ENCODE measurements around the gene SGCA.

SGCA gene

GRCh38 chr17:50128441-50129352 is 37.1 kb upstream of the SGCA start:
- Histone ChIP-seq H3K9ac (ENCODE audit: low read length) (no peak overlapping the region), H3K4me1 (ENCODE audit: insufficient read depth, low read length) (peaks cover 9% of the 10 kb centered on the region), H3K4me3 (ENCODE audit: low read depth in 1 of 2, low read length in 2 of 2) (peak overlapping the region; percentile 16 to 18), H3K27me3 (ENCODE audit: control insufficient read depth in 1 of 2, insufficient read depth in 2 of 2, low read length in 2 of 2) (peaks cover 4 to 11% of the 10 kb centered on the region in 2 donors), H3K27ac (ENCODE audit: low read depth, low read length) (no peak overlapping the region), H3K9me3 (ENCODE audit: low read length) (no peaks in the 10 kb centered on the region), H3K36me3 (ENCODE audit: insufficient read depth, low read length) (no peaks in the 10 kb centered on the region)

- H3K4me1 ChIP-seq (ENCODE audit: insufficient read depth, low read length) = peaks cover 14% of the 10 kb centered on the region
- H3K36me3 ChIP-seq (ENCODE audit: insufficient read depth, low read length) = peaks cover under 1% of the 10 kb centered on the region
These were observed 36.5 kb upstream of the SGCA start for GRCh38 chr17:50129353-50129727.

GRCh38 chr17:50129728-50130558 is 35.9 kb upstream of the SGCA start, which contains the start of gene SAMD14:
SAMD14 (minus strand) TSS chr17:50130160; CDS start chr17:50124959, 5,201 bp downstream.
- H3K9ac ChIP-seq (ENCODE audit: low read length) = no peak within 1 kb of the TSS
- H3K4me3 ChIP-seq (ENCODE audit: low read depth in 1 of 2, low read length in 2 of 2) = peak within 1 kb of the TSS; percentile 25 to 27

More at GRCh38 chr17:50129353-50129727, 36.5 kb upstream of the SGCA start:
- H3K9me3 ChIP-seq (ENCODE audit: low read length) = no peaks in the 10 kb centered on the region
- peak overlapping the region in 1 of 2 donors; percentile 25 for H3K4me3 ChIP-seq (ENCODE audit: low read depth in 1 of 2, low read length in 2 of 2)
- no peak overlapping the region for H3K27ac ChIP-seq (ENCODE audit: low read depth, low read length)
- no peak overlapping the region for H3K9ac ChIP-seq (ENCODE audit: low read length)
- peaks cover 4 to 11% of the 10 kb centered on the region in 2 donors for H3K27me3 ChIP-seq (ENCODE audit: control insufficient read depth in 1 of 2, insufficient read depth in 2 of 2, low read length in 2 of 2)

GRCh38 chr17:50130559-50131305 is 35.1 kb upstream of the SGCA start:
- peaks cover 14% of the 10 kb centered on the region for H3K4me1 ChIP-seq (ENCODE audit: insufficient read depth, low read length)
- peaks cover 4 to 11% of the 10 kb centered on the region in 2 donors for H3K27me3 ChIP-seq (ENCODE audit: control insufficient read depth in 1 of 2, insufficient read depth in 2 of 2, low read length in 2 of 2)
- peak overlapping the region in 1 of 2 donors; percentile 27 for H3K4me3 ChIP-seq (ENCODE audit: low read depth in 1 of 2, low read length in 2 of 2)
- H3K36me3 ChIP-seq (ENCODE audit: insufficient read depth, low read length) = peaks cover 10% of the 10 kb centered on the region
- H3K9ac ChIP-seq (ENCODE audit: low read length) = no peak overlapping the region
- H3K27ac ChIP-seq (ENCODE audit: low read depth, low read length) = no peak overlapping the region
- H3K9me3 ChIP-seq (ENCODE audit: low read length) = no peaks in the 10 kb centered on the region

More at GRCh38 chr17:50129728-50130558, 35.9 kb upstream of the SGCA start, which contains the start of gene SAMD14:
- H3K4me1 ChIP-seq (ENCODE audit: insufficient read depth, low read length) = peaks cover 14% of the 10 kb centered on the region
- H3K27ac ChIP-seq (ENCODE audit: low read depth, low read length) = no peak within 1 kb of the TSS
- H3K27me3 ChIP-seq (ENCODE audit: control insufficient read depth in 1 of 2, insufficient read depth in 2 of 2, low read length in 2 of 2) = peaks cover 4 to 11% of the 10 kb centered on the region in 2 donors
- peaks cover 6% of the 10 kb centered on the region for H3K36me3 ChIP-seq (ENCODE audit: insufficient read depth, low read length)
- no peaks in the 10 kb centered on the region for H3K9me3 ChIP-seq (ENCODE audit: low read length)

GRCh38 chr17:50132104-50132794 is 33.6 kb upstream of the SGCA start:
- peaks cover 14% of the 10 kb centered on the region for H3K4me1 ChIP-seq (ENCODE audit: insufficient read depth, low read length)
- H3K27ac ChIP-seq (ENCODE audit: low read depth, low read length) = no peak overlapping the region
- H3K36me3 ChIP-seq (ENCODE audit: insufficient read depth, low read length) = peaks cover 17% of the 10 kb centered on the region
- no peak overlapping the region for H3K9ac ChIP-seq (ENCODE audit: low read length)
- H3K27me3 ChIP-seq (ENCODE audit: control insufficient read depth in 1 of 2, insufficient read depth in 2 of 2, low read length in 2 of 2) = peaks cover 4 to 11% of the 10 kb centered on the region in 2 donors
- H3K4me3 ChIP-seq (ENCODE audit: low read depth in 1 of 2, low read length in 2 of 2) = no peak overlapping the region
- H3K9me3 ChIP-seq (ENCODE audit: low read length) = no peaks in the 10 kb centered on the region

- Histone ChIP-seq H3K27me3 (ENCODE audit: control insufficient read depth in 1 of 2, insufficient read depth in 2 of 2, low read length in 2 of 2) (peaks cover 4 to 11% of the 10 kb centered on the region in 2 donors), H3K4me1 (ENCODE audit: insufficient read depth, low read length) (peaks cover 14% of the 10 kb centered on the region), H3K4me3 (ENCODE audit: low read depth in 1 of 2, low read length in 2 of 2) (no peak overlapping the region), H3K9me3 (ENCODE audit: low read length) (no peaks in the 10 kb centered on the region), H3K27ac (ENCODE audit: low read depth, low read length) (peak overlapping the region; percentile 30), H3K36me3 (ENCODE audit: insufficient read depth, low read length) (peaks cover 27% of the 10 kb centered on the region), H3K9ac (ENCODE audit: low read length) (no peak overlapping the region)
These were observed 32.6 kb upstream of the SGCA start for GRCh38 chr17:50133028-50133768.

GRCh38 chr17:50133769-50134099 is 32.1 kb upstream of the SGCA start:
- H3K27me3 ChIP-seq (ENCODE audit: control insufficient read depth in 1 of 2, insufficient read depth in 2 of 2, low read length in 2 of 2) = peaks cover 4 to 6% of the 10 kb centered on the region in 2 donors
- no peak overlapping the region for H3K9ac ChIP-seq (ENCODE audit: low read length)
- H3K27ac ChIP-seq (ENCODE audit: low read depth, low read length) = no peak overlapping the region
- peaks cover 32% of the 10 kb centered on the region for H3K36me3 ChIP-seq (ENCODE audit: insufficient read depth, low read length)
- no peaks in the 10 kb centered on the region for H3K9me3 ChIP-seq (ENCODE audit: low read length)
- no peak overlapping the region for H3K4me3 ChIP-seq (ENCODE audit: low read depth in 1 of 2, low read length in 2 of 2)
- peaks cover 14% of the 10 kb centered on the region for H3K4me1 ChIP-seq (ENCODE audit: insufficient read depth, low read length)

GRCh38 chr17:50134206-50135110 is 31.3 kb upstream of the SGCA start:
- no peak overlapping the region for H3K9ac ChIP-seq (ENCODE audit: low read length)
- H3K4me3 ChIP-seq (ENCODE audit: low read depth in 1 of 2, low read length in 2 of 2) = no peak overlapping the region
- H3K36me3 ChIP-seq (ENCODE audit: insufficient read depth, low read length) = peaks cover 39% of the 10 kb centered on the region
- peaks cover 2 to 4% of the 10 kb centered on the region in 2 donors for H3K27me3 ChIP-seq (ENCODE audit: control insufficient read depth in 1 of 2, insufficient read depth in 2 of 2, low read length in 2 of 2)
- H3K4me1 ChIP-seq (ENCODE audit: insufficient read depth, low read length) = peaks cover 14% of the 10 kb centered on the region
- no peak overlapping the region for H3K27ac ChIP-seq (ENCODE audit: low read depth, low read length)
- H3K9me3 ChIP-seq (ENCODE audit: low read length) = no peaks in the 10 kb centered on the region

GRCh38 chr17:50135316-50136095 is 30.3 kb upstream of the SGCA start:
- H3K27ac ChIP-seq (ENCODE audit: low read depth, low read length) = no peak overlapping the region
- peaks cover 47% of the 10 kb centered on the region for H3K36me3 ChIP-seq (ENCODE audit: insufficient read depth, low read length)
- H3K4me1 ChIP-seq (ENCODE audit: insufficient read depth, low read length) = peaks cover 19% of the 10 kb centered on the region
- peaks cover 0 to 4% of the 10 kb centered on the region in 2 donors for H3K27me3 ChIP-seq (ENCODE audit: control insufficient read depth in 1 of 2, insufficient read depth in 2 of 2, low read length in 2 of 2)
- H3K9ac ChIP-seq (ENCODE audit: low read length) = no peak overlapping the region
- H3K4me3 ChIP-seq (ENCODE audit: low read depth in 1 of 2, low read length in 2 of 2) = no peak overlapping the region
- no peaks in the 10 kb centered on the region for H3K9me3 ChIP-seq (ENCODE audit: low read length)

All from muscle layer of colon (tissue), 2 donors.